HL-60/S4 (cell line): ENCODE measurements around the gene JAK1.
"Not testable (repeated sequence)": the region's sequence is repeated elsewhere in the genome, so short reads cannot be mapped to it uniquely, and the experiment has no call there.

Experiments
- in situ Hi-C: fragments of 300-500 bp; cut with MboI; formaldehyde crosslinking; loops from 2 replicates; pipeline ENCODE4 v1.14.3; 2022; ENCODE audit warnings: low sequenced_read_pairs

The JAK1 gene

DNA sequence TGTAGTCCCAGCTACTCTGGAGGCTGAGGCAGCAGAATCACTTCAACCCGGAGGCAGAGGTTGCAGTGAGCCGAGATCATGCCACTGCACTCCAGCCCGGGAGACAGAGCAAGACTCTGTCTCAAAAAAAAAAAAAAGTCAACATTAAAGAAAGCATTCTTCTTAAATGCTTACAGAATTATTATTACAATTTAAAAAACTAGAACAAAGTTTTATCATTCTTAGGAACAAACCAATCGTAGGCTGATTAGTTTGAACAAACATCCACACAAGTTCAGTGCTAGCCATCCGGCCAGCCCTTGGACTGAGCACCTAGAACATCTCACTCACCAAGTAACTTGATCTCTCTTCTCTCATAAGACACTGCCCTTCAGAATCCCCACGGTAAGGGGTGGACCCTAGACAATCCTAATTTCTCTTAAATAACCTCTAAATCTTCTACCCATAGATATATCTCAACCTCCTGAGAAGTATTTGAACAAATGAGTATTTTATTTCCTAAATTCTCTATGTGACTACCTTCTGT, 16.0 kb downstream of the JAK1 start:
- in situ Hi-C loops, result no loop called here

DNA sequence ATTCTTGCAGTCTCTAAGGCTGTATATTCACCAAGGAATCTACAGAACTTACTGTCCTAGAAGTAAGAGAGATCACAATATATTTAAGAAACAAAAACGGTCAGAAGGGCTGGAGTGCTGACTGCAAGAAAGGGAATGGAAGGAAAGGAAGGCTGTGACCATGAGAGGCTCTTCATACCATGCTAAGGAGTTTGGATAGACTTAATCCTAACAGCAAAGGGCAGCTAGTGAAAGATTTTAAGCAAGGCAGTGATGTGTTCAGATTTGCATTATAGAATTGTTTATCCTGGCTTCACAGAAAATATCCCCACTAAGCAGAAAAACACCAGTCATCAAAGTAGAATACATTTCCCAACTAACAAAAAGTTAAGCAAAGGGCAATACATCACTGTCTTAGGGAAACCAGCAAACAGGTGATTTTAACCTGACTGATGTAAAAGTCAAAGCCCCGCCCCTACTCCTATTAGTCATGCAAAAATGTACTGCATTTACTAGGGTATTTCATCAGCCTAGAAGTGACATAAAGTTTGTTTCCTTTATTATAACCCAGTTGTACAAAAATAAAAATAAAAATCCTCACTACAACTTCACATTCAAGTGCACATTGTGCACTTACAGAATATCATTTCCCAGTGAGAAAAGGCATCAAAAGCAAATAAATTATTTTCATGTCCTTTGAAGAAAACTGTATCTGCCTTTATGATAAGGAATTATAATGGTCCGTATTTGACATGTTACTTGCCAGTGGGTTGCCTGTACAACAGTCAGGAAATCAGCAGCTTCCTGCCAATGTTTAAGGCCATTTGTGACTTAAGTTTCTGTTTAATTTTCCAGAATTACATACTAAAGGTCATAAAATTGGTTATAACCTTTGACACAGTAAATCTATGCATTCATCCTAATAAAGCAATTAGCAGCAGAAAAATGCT, 17.2 kb downstream of the JAK1 start:
- in situ Hi-C loops, result no loop called here

GRCh38 chr1:64948216-64948615, 18.1 kb downstream of the JAK1 start:
- in situ Hi-C loops, result no loop called here

DNA sequence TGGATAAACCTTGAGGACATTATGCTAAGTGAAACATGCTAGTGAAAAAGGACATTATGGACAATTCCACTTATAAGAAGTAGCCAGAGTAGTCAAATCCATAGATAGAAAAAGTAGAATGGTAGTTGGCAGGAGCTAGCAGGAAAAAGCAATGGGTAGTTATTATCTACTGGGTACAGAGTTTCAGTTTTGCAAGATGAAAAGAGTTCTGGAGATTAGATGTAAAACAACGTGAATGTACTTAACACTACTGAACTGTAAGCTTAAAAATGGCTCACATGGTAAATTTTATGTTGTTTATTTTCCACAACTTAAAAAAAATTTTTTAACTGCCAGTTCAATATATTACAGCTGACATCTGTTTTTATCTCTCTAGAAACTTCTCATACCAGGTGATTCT, 19.4 kb downstream of the JAK1 start:
- in situ Hi-C loops, result no loop called here

- in situ Hi-C loops, result no loop called here
Measured at GRCh38 chr1:64944913-64945312, 21.4 kb downstream of the JAK1 start.

- in situ Hi-C loops, result no loop called here
Measured at GRCh38 chr1:64942675-64943074, 23.7 kb downstream of the JAK1 start.

- in situ Hi-C loops, result no loop called here
Measured at GRCh38 chr1:64942118-64942517, 24.2 kb downstream of the JAK1 start.

DNA sequence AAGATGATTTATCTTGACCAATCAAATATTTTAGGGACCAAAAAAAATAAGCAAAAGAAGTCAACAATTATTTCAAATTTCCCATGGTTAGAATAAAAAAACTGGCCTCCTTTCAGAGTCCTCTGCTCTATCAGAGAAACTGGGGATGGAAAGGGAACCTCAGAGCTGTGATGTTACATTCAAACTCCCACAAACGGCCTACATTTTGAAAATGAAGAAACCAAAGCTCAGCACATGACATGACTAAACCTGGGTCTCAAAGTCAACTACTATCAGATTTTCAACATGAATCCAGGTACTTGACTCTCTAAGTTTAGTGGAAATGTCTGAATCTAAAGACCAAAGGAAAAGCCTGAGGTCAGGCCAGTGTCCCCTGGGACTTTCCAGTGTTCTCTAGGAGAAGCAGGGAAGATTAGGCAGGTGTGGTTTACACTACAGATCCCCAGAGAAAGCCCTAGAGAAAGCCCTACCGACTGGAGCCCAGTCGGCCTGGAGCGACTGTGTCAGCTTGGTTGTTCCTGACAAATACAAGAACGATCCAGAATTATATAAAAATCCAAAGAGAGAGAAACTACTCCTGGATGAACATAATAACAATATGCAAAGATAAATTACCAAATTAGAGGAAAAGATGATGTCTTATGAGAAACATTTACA, 24.8 kb downstream of the JAK1 start:
- in situ Hi-C loops, result no loop called here

DNA sequence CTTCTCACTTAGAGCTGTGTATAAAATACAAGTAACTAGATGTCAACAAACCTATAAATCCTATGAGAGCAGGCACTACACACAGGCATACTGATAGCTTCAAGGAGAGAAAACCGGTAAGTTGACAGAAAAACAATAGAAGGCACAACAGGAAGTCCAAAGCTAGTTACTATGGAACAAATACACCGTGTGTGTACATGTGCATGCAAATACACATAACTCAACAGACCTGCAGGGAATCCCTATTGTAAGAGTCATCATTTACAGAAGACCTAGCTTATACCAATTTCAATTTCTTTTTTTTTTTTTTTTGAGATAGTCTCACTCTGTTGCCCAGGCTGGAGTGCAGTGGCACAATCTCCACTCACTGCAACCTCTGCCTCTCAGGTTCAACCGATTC, 26.3 kb downstream of the JAK1 start:
- in situ Hi-C loops, result no loop called here

DNA sequence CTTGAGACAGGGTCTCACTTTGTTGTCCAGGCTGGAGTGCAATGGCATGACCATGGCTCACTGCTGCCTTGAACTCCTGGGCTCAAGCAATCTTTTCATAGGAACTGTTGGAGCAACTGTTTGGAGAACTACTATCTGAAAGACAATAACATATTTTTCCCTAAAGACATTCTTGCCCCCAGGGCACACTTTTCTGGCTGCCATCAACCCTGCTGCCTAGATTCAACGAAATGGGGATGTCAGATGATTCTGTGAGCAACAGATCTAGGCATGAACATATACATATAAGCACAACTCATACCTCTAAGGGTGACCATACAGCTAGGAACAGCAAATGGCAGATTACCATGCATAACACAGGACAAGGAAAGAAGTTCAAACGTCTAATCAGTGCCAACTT, 27.4 kb downstream of the JAK1 start:
- in situ Hi-C loops, result no loop called here

DNA sequence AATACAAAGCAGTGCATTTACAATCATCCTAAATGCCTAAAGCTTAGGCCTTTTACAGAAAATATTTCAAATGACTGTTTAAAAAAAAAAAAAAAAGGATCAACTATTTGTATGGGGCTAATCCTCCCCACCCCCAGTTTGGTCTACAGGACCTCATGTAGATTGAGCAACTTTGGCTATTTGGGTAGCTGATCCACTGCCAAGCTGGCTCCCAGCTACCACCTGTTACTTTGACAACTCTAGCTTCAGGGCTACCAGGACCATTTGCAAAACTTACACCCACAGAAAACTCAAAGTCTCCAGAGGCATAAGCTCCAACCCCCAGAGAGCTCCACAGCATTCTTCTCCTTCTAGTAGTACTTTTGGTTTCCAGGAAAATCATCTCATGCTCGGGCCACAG, 29.4 kb downstream of the JAK1 start:
- in situ Hi-C loops, result no loop called here

DNA sequence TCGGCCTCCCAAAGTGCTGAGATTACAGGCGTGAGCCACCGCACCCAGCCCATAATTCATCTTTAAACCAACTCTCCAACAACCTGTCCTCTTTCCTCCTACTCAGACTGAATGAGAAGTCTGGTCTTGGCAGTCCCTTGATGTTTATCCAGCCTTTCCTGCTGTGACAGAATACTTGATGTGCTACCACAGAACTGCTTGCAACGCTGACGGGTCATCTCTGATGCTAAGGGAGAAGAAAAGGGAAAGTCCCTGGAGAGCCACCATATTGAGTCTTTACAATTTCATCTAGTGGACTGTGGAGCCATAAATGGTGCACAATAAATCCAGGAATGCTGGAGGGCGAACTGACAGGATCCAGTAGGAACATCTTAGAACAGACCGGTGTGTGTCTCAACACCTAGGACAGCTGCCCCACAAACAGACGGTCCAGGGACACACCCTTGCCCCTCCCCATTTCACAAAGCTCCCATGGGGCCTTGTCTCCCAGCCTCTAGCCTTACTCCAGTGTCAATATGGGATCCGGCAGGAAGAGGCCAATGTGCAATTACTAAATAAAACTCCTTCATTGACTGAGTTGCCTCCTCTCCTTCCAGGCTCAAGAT, 30.7 kb downstream of the JAK1 start:
- in situ Hi-C loops, result no loop called here

DNA sequence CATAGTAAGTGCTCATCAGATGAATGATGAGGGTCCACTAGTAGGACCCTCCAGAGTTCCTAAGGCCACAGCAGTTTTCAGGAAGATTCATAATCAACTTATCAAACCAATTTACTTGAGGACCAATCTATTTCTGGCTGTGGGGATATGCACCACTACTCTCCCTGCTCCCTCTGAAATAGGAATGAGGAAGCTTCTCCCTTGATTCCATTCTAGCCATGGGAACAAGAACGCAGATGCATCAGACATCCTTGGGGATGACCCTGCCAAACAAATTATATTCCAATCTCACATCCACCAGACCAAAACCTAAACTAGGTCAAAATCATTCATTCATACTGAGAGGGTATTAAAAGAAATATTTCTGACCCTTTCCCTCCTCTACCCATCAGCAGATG, 31.5 kb downstream of the JAK1 start:
- in situ Hi-C loops, result no loop called here

DNA sequence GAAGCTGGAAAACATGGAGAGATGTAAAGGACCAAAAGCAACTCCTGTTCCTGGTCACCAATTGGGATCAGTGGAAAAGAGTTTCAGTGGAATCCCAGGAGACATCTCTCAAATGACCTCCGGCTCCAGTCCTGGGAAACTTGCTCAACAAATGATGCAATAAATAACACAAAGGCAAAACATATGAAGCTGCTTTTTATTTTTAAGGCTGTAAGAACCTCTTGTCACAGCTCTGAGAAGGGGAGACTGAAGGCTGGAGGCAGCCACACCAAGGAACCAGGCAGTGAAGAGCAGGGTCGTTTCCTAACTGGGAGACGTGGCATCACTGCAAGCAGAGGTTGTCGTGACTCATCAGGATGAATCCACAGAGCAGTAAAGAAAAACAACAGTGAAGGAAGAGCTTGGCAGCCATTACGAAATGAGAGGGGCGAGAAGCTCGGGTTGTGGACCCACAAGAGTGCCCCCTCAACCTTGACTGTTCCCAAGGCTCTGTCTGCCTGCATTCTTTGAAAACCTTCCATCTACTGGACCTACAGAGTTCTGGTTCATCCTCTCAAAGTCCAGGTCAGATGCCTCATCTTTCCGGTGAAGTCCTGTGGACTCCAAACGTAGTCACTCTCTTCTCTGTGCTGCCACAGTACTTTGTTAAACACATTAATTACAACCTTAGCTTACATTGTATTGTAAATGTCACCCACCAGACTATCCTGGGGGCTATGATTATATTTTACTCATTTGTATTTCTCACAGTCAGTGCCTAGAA, 32.1 kb downstream of the JAK1 start:
- in situ Hi-C loops, result no loop called here

DNA sequence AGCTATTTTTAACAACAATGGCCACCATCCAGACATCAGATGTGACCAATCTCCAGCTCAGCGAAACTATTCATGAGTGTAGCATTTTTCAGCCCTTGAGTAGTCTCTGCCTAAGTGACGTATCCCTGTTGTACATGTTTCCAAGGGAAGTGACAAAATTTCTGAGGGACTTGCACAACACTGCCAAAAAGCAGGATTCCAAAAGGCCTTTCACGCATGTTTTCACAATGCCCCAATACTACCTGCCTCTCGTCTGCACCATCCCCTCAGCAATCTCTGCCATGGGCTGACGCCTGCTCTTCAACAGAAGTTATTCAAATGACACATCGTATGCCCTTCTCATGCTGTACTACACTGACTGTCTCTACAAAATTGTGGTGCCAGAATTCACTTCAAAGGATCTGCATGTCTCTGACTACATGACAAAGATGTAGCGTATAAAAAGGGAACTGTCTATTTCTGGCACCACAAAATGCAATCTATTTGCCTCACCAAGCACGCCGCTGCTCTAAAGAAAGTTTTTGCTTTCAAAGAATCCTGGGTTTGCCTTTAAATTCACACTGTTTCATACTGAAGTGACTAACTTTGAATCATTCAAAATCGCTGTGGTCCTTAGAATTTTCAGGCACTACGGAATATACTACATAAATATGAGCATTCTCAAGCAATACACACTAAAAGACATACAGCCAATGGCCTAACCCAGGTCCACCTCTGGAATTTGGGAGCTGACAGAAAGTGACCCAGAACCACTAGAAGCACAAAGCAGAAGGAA, 32.9 kb downstream of the JAK1 start:
- in situ Hi-C loops, result no loop called here

DNA sequence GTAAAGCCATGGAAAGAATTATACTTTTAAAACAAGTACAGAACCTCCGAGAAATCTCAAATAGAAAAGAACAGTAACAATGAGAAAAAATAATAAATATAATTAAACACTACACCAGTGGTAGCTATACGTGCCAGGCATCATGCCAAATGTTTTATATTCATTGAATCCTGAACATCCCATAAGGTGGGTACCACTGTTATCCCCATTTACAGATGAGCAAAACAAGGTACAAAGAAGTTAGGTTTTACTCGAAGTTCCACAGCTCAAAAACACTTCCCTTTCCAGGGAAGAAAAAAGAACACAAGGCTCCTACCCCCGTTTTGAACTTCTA, 33.4 kb downstream of the JAK1 start:
- in situ Hi-C loops, result no loop called here

GRCh38 chr1:64930640-64931039, 35.7 kb downstream of the JAK1 start:
- in situ Hi-C loops, result not testable (repeated sequence)

DNA sequence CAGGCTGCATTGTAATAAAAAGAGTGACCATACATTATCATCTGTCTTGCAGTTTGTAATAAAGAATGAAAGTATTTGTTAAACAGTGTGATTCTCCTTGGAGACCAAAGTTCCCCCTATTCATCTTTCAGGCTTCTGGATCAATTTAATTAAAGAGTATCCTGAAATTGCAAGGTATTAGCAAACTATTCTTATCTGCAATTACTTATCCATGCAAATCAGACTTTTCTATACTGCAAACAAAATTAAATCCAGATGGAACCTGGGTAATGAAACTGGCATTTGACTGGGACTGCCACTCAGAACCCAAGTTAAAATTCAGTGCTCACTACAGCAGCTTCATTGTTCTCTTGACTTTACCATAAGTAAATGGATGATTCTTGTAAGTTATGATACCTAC, 37.1 kb downstream of the JAK1 start:
- in situ Hi-C loops, result no loop called here

GRCh38 chr1:64928325-64928724, 38.0 kb downstream of the JAK1 start:
- in situ Hi-C loops, result no loop called here

- in situ Hi-C loops, result no loop called here
Measured at GRCh38 chr1:64925594-64925993, 40.8 kb downstream of the JAK1 start.
